ENCODE measurements around the gene IER5L. TPM values are rescaled to one million over a fixed set of nuclear protein-coding genes. Genes with fewer than 3 reads are reported as not detected.

Gene IER5L
- total and polyA plus RNA-seq, 2 of the 8 experiments (the other 6 are each of a cell fraction or from before 2014, with no cell fraction given): 0.65 to 1.0 TPM

DNA sequence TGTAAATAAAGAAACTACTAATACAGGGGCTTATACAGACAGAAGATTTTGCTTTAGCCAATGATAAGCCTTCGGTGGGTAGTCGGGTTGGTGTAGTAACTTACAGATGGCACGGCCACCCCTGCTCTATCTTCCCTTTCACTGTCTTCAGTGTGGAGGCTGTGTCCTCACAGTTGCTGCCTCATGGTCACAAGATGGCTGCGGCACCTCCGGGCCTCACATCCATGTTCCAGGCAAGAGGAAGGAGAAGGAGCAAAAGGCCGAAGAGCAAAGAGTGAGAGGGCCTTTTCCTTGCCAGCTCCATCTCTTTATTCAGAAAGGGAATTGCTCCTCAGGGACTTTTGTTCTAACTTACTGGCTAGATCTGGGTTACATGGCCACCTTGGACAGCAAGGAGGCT lies 22.2 kb upstream of the IER5L start:
- Histone ChIP-seq H3K4me3 (ENCODE audit: extremely low read depth in 1 of 4, insufficient read depth in 2 of 4, low read depth in 3 of 4, low read length in 4 of 4) (no peak overlapping the region), H2BK20ac (ENCODE audit: low read length) (no peak overlapping the region), H3K79me2 (ENCODE audit: control insufficient read depth in 1 of 2, insufficient read depth in 2 of 2, low read length in 2 of 2) (no peaks in the 10 kb centered on the region), H3K9me3 (ENCODE audit: insufficient read depth in 2 of 2, low read depth in 1 of 2, low read length in 1 of 2) (no peaks in the 10 kb centered on the region; a peak in 1 of 4 replicates), H3K4me1 (replicated peaks in 1 of 4; ENCODE audit: control insufficient read depth in 3 of 4, insufficient read depth in 4 of 4, low read length in 3 of 4) (peaks cover 0 to 4% (median 2%) of the 10 kb centered on the region in 4 experiments; a peak in 4 of 7 replicates), H3K9ac (replicated peaks in 1 of 4; ENCODE audit: extremely low read depth in 1 of 4, low read depth in 3 of 4, low read length in 3 of 4) (no peak overlapping the region), H3K79me1 (ENCODE audit: low read depth, low read length) (no peaks in the 10 kb centered on the region), H3K56ac (replicated peaks; ENCODE audit: insufficient read length, low read depth, low read length) (no peak overlapping the region), H3K36me3 (ENCODE audit: control insufficient read depth in 2 of 4, insufficient read depth in 4 of 4, low read length in 3 of 4) (no peaks in the 10 kb centered on the region), H3K23ac (ENCODE audit: insufficient read length) (no peak overlapping the region), H2BK15ac (ENCODE audit: low read length) (no peak overlapping the region), H3K18ac (ENCODE audit: extremely low read depth, low read length) (no peak overlapping the region), H4K5ac (ENCODE audit: insufficient read length, low read depth, low read length) (no peak overlapping the region), H3K27ac (ENCODE audit: low read depth, low read length) (no peak overlapping the region), H3K4me2 (ENCODE audit: insufficient read depth in 1 of 2, low read depth in 2 of 2, low read length in 2 of 2) (no peak overlapping the region), H3K27me3 (replicated peaks in 1 of 4; ENCODE audit: control insufficient read depth in 3 of 4, extremely low read depth in 1 of 4, insufficient read depth in 3 of 4, low read length in 3 of 4) (peaks cover 0 to 14% (median 12%) of the 10 kb centered on the region in 4 experiments; a peak in 4 of 7 replicates), H2BK12ac (ENCODE audit: low read depth, low read length) (no peak overlapping the region), H3K23me2 (ENCODE audit: low read depth, low read length) (no peaks in the 10 kb centered on the region; the same call in 1 of the 2 replicates), H2BK120ac (replicated peaks; ENCODE audit: low read depth, low read length) (no peak overlapping the region), H4K8ac (ENCODE audit: extremely low read depth, insufficient read depth, low read length) (no peak overlapping the region), H3K14ac (ENCODE audit: insufficient read length) (no peak overlapping the region), H2AK5ac (ENCODE audit: low read depth, low read length) (no peak overlapping the region), H4K91ac (replicated peaks; ENCODE audit: insufficient read length, low read length) (no peak overlapping the region), H2AFZ (ENCODE audit: low read length) (no peak overlapping the region), H3K4ac (replicated peaks; ENCODE audit: insufficient read length, low read depth, low read length) (no peak overlapping the region), H2BK5ac (ENCODE audit: low read depth, low read length) (no peak overlapping the region), H4K20me1 (replicated peaks in 1 of 2; ENCODE audit: control insufficient read depth in 1 of 2, insufficient read depth in 2 of 2, low read length in 2 of 2) (no peaks in the 10 kb centered on the region)
- DNase-seq (ENCODE audit: low read depth in 1 of 2, low spot score in 2 of 2): no peak
- CTCF ChIA-PET (ENCODE audit: partially characterized antibody): interaction anchor here (0.7 to 1.4 kb wide), 2 partner anchors 57 to 61 kb away, joined by 3 read pairs; no protein-coding TSS in a partner anchor
- FAIRE-seq: no peak
- WGBS, 2 experiments (ENCODE audit: extremely low coverage in 1 of 2, insufficient coverage in 1 of 2, insufficient read length in 1 of 2, insufficient replicate concordance in 2 of 2, low coverage in 1 of 2, low lambda C conversion rate in 2 of 2, missing lambda C conversion rate in 1 of 2): 88% methylated on average over 6 of the region's 6 CpGs; no CpG with 5 or more reads in 1 of the 2 experiments
- TF ChIP-seq NANOG (IDR thresholded peaks at IDR 0.05; ENCODE audit: insufficient read depth, low read depth, low read length, poor library complexity, severe bottlenecking): no peak
- no peak for TF ChIP-seq RXRA (IDR thresholded peaks at IDR 0.05; ENCODE audit: insufficient read depth, low read depth, low read length)
- TF ChIP-seq BRCA1 (IDR thresholded peaks at IDR 0.05; ENCODE audit: low read depth, low read length): no peak
- TF ChIP-seq KDM1A (IDR thresholded peaks at IDR 0.05; ENCODE audit: borderline replicate concordance, low read length): peak; percentile 51; the same call in 1 of the 2 replicates
- TF ChIP-seq CBX8 (IDR thresholded peaks at IDR 0.05; ENCODE audit: borderline replicate concordance, low read depth, low read length): no peak
- POLR2A ChIA-PET (ENCODE audit: partially characterized antibody): no interaction called here
